ENCODE data around the gene HMX2. TPM values are rescaled to one million over a fixed set of nuclear protein-coding genes. Genes with fewer than 3 reads are reported as not detected.

Gene HMX2
- total and polyA plus RNA-seq, 2 of the 8 experiments (the other 6 are each of a cell fraction or from before 2014, with no cell fraction given): 2.0 to 2.7 TPM

- ChIA-PET CTCF (ENCODE audit: partially characterized antibody) (interaction anchor here (0.7 to 1.6 kb wide), 7 partner anchors 9 to 422 kb away, joined by 3 to 12 read pairs (median 3); partner anchors contain the start of gene HMX2), POLR2A (ENCODE audit: partially characterized antibody) (interaction anchor here (0.7 to 1.6 kb wide), 6 partner anchors 9 to 128 kb away, joined by 3 to 10 read pairs (median 6); partner anchors contain the start of genes ACADSB, BUB3, HMX2 and IKZF5)
- Histone ChIP-seq H3K4me3 (ENCODE audit: extremely low read depth in 1 of 4, insufficient read depth in 2 of 4, low read depth in 3 of 4, low read length in 4 of 4) (peak overlapping the region; percentile 19 to 59 (median 34)), H4K91ac (replicated peaks; ENCODE audit: insufficient read length, low read length) (peak overlapping the region; percentile 8), H4K20me1 (replicated peaks in 1 of 2; ENCODE audit: control insufficient read depth in 1 of 2, insufficient read depth in 2 of 2, low read length in 2 of 2) (peaks cover 7 to 24% of the 10 kb centered on the region in 2 experiments), H3K27me3 (replicated peaks in 1 of 4; ENCODE audit: control insufficient read depth in 3 of 4, extremely low read depth in 1 of 4, insufficient read depth in 3 of 4, low read length in 3 of 4) (peaks cover 77 to 99% (median 95%) of the 10 kb centered on the region in 4 experiments), H2AFZ (ENCODE audit: low read length) (peak overlapping the region; percentile 28; the same call in 1 of the 2 replicates), H2BK5ac (ENCODE audit: low read depth, low read length) (no peak overlapping the region; the same call in 1 of the 2 replicates), H2BK12ac (ENCODE audit: low read depth, low read length) (peak overlapping the region; percentile 94; the same call in 1 of the 2 replicates), H3K56ac (replicated peaks; ENCODE audit: insufficient read length, low read depth, low read length) (no peak overlapping the region), H4K5ac (ENCODE audit: insufficient read length, low read depth, low read length) (no peak overlapping the region), H3K36me3 (ENCODE audit: control insufficient read depth in 2 of 4, insufficient read depth in 4 of 4, low read length in 3 of 4) (no peaks in the 10 kb centered on the region; a peak in 1 of 8 replicates), H3K27ac (ENCODE audit: low read depth, low read length) (no peak overlapping the region), H2BK15ac (ENCODE audit: low read length) (peak overlapping the region; percentile 72; the same call in 1 of the 2 replicates), H3K4me1 (replicated peaks in 1 of 4; ENCODE audit: control insufficient read depth in 3 of 4, insufficient read depth in 4 of 4, low read length in 3 of 4) (peaks cover 7 to 47% (median 29%) of the 10 kb centered on the region in 4 experiments), H2BK20ac (ENCODE audit: low read length) (peak overlapping the region; percentile 80; the same call in 1 of the 2 replicates), H3K23ac (ENCODE audit: insufficient read length) (no peak overlapping the region), H2AK5ac (ENCODE audit: low read depth, low read length) (no peak overlapping the region), H3K23me2 (ENCODE audit: low read depth, low read length) (peaks cover 21% of the 10 kb centered on the region; the same call in 1 of the 2 replicates), H4K8ac (ENCODE audit: extremely low read depth, insufficient read depth, low read length) (peak overlapping the region; percentile 76), H3K9ac (replicated peaks in 1 of 4; ENCODE audit: extremely low read depth in 1 of 4, low read depth in 3 of 4, low read length in 3 of 4) (no peak overlapping the region; a peak in 1 of 7 replicates), H3K9me3 (ENCODE audit: insufficient read depth in 2 of 2, low read depth in 1 of 2, low read length in 1 of 2) (no peaks in the 10 kb centered on the region), H3K79me1 (ENCODE audit: low read depth, low read length) (no peaks in the 10 kb centered on the region), H3K14ac (ENCODE audit: insufficient read length) (no peak overlapping the region), H3K18ac (ENCODE audit: extremely low read depth, low read length) (peak overlapping the region; percentile 89; the same call in 1 of the 2 replicates), H3K4ac (replicated peaks; ENCODE audit: insufficient read length, low read depth, low read length) (no peak overlapping the region), H3K79me2 (ENCODE audit: control insufficient read depth in 1 of 2, insufficient read depth in 2 of 2, low read length in 2 of 2) (no peaks in the 10 kb centered on the region), H3K4me2 (ENCODE audit: insufficient read depth in 1 of 2, low read depth in 2 of 2, low read length in 2 of 2) (peak overlapping the region; percentile 48 to 95), H2BK120ac (replicated peaks; ENCODE audit: low read depth, low read length) (no peak overlapping the region)
- no peak for FAIRE-seq
- DNase-seq (ENCODE audit: low read depth in 1 of 2, low spot score in 2 of 2): peak in 1 of 2 experiments; percentile 80
- WGBS, 2 experiments (ENCODE audit: extremely low coverage in 1 of 2, insufficient coverage in 1 of 2, insufficient read length in 1 of 2, insufficient replicate concordance in 2 of 2, low coverage in 1 of 2, low lambda C conversion rate in 2 of 2, missing lambda C conversion rate in 1 of 2): 1% methylated on average over 78 of the region's 83 CpGs; no CpG with 5 or more reads in 1 of the 2 experiments
- peak; percentile 90 for TF ChIP-seq RNF2 (IDR thresholded peaks at IDR 0.05; ENCODE audit: borderline replicate concordance, low read depth, low read length, missing control alignments, poor library complexity, severe bottlenecking)
- TF ChIP-seq TBP (IDR thresholded peaks at IDR 0.05; ENCODE audit: low read depth, low read length): no peak; the same call in none of the 2 replicates
- TF ChIP-seq KDM4A (IDR thresholded peaks at IDR 0.05; ENCODE audit: low read depth, low read length, severe bottlenecking): peak; percentile 50
- TF ChIP-seq E2F6 (IDR thresholded peaks at IDR 0.05): no peak
- TF ChIP-seq CTBP2 (IDR thresholded peaks at IDR 0.05; ENCODE audit: borderline replicate concordance, insufficient read depth, insufficient read length, low read length): peak; percentile 84
- no peak for TF ChIP-seq BACH1 (IDR thresholded peaks at IDR 0.05; ENCODE audit: low read length)
- 0 out of 2 replicates have a peak, but pooled peaks have one; percentile 4 for TF ChIP-seq EGR1 (IDR thresholded peaks at IDR 0.05; ENCODE audit: borderline replicate concordance, low read depth, low read length)
- TF ChIP-seq MAX (IDR thresholded peaks at IDR 0.05): peak; percentile 46; the same call in 1 of the 2 replicates
These were observed 10.9 kb upstream of the HMX2 start for GRCh38 chr10:123136806-123137642.
